GM19240 (cell line): ENCODE data around the gene ZNF556.

Experiments
- DNase-seq: peaks from one replicate; pipeline ENCODE4 v3.0.0; 2011; ENCODE audit warnings: low spot score; ENCODE audit not compliant: insufficient read length

The ZNF556 gene

GRCh38 chr19:2867025-2867991 lies at the start of gene ZNF556:
Gene ZNF556 (plus strand): TSS chr19:2867335. CDS start chr19:2867422, 87 bp downstream.
- DNase-seq, result no peak

- peak; percentile 97 for DNase-seq
These were observed 47.5 kb upstream of the ZNF556 start, which contains the start of gene ZNF554 for GRCh38 chr19:2819540-2820111. Gene ZNF554 (plus strand): TSS chr19:2819868. CDS start chr19:2820072, 204 bp downstream.

- no peak for DNase-seq
These were observed 46.9 kb upstream of the ZNF556 start for GRCh38 chr19:2820112-2820702.

- no peak for DNase-seq
These were observed 44.3 kb upstream of the ZNF556 start for GRCh38 chr19:2822846-2823245.

GRCh38 chr19:2823646-2824045 lies 43.5 kb upstream of the ZNF556 start:
- no peak for DNase-seq

- DNase-seq, result no peak
These were observed 43.0 kb upstream of the ZNF556 start for GRCh38 chr19:2824129-2824528.

GRCh38 chr19:2827022-2827421 lies 40.1 kb upstream of the ZNF556 start:
- DNase-seq, result no peak

GRCh38 chr19:2827840-2828489 lies 39.2 kb upstream of the ZNF556 start:
- DNase-seq, result no peak

GRCh38 chr19:2834294-2834871 lies 32.8 kb upstream of the ZNF556 start:
- DNase-seq, result no peak

- no peak for DNase-seq
These were observed 29.7 kb upstream of the ZNF556 start for GRCh38 chr19:2837430-2837829.

GRCh38 chr19:2840794-2841791 lies 26.0 kb upstream of the ZNF556 start, which contains the start of gene ZNF555:
Gene ZNF555 (plus strand): TSS chr19:2841475. CDS start chr19:2841573, 98 bp downstream.
- DNase-seq, result peak; percentile 89

GRCh38 chr19:2841855-2842574 lies 25.1 kb upstream of the ZNF556 start:
- no peak for DNase-seq

GRCh38 chr19:2845107-2845506 lies 22.0 kb upstream of the ZNF556 start:
- no peak for DNase-seq

- DNase-seq, result no peak
These were observed 20.8 kb upstream of the ZNF556 start for GRCh38 chr19:2846180-2846894.

GRCh38 chr19:2847507-2847906 lies 19.6 kb upstream of the ZNF556 start:
- no peak for DNase-seq

- no peak for DNase-seq
These were observed 18.5 kb upstream of the ZNF556 start for GRCh38 chr19:2848616-2849015.

GRCh38 chr19:2850256-2850925 lies 16.7 kb upstream of the ZNF556 start:
- DNase-seq, result no peak

GRCh38 chr19:2852598-2852997 lies 14.5 kb upstream of the ZNF556 start:
- no peak for DNase-seq
